Heart left ventricle (tissue), 16 donors: ENCODE results near the gene XG. TPM values are rescaled to one million over a fixed set of nuclear protein-coding genes. Genes with fewer than 3 reads are reported as not detected.
"Not testable (repeated sequence)": the region's sequence is repeated elsewhere in the genome, so short reads cannot be mapped to it uniquely, and the experiment has no call there.

ENCODE experiments used
- ATAC-seq, 4 donors: fragments of 200-7000 bp; cut with Tn5 transposase; one replicate each; pipeline ENCODE4 v1.9.1; 2020 to 2022; ENCODE audit warnings: moderate library complexity in 4 of 4, mild to moderate bottlenecking in 3 of 4, moderate number of reproducible peaks in 1 of 4
- DNase-seq, 5 donors: peaks; one replicate each; pipeline ENCODE4 v3.0.0-alpha.2; 2020
- H3K27ac ChIP-seq, 12 donors: fragments of 200-600 bp; sonication (generic) in 4 of 12; one replicate each; pipeline versions ENCODE4 v1.5.0 to v1.8.0; 2016 to 2022; ENCODE audit warnings: mild to moderate bottlenecking in 2 of 12
- H3K27me3 ChIP-seq, 9 donors: fragments of 200-600 bp; sonication (generic) in 2 of 9; one replicate each; pipeline versions ENCODE4 v1.5.1 to v1.8.0; 2016 to 2022; ENCODE audit warnings: mild to moderate bottlenecking in 3 of 9
- H3K36me3 ChIP-seq, 9 donors: fragments of 200-600 bp; sonication (generic) in 2 of 9; one replicate each; pipeline versions ENCODE4 v1.5.0 to v1.8.0; 2018 to 2022; ENCODE audit warnings: mild to moderate bottlenecking in 2 of 9
- H3K4me1 ChIP-seq, 12 donors: fragments of 200-600 bp; sonication (generic) in 4 of 12; one replicate each; pipeline versions ENCODE4 v1.5.0 to v1.8.0; 2016 to 2022; ENCODE audit warnings: mild to moderate bottlenecking in 3 of 12
- H3K4me3 ChIP-seq, 12 donors: fragments of 200-600 bp; sonication (generic) in 4 of 12; one replicate each; pipeline versions ENCODE4 v1.5.0 to v1.8.0; 2017 to 2022; ENCODE audit warnings: mild to moderate bottlenecking in 9 of 12, moderate library complexity in 4 of 12
- H3K9me3 ChIP-seq, 12 donors: fragments of 200-600 bp; sonication (generic) in 4 of 12; one replicate each; pipeline versions ENCODE4 v1.5.0 to v1.8.0; 2016 to 2022; ENCODE audit warnings: mild to moderate bottlenecking in 1 of 12
- POLR2A ChIP-seq, 2 donors: fragments of 450-650 bp; IDR thresholded peaks; one replicate each; pipeline ENCODE4 v1.6.1; 2017; ENCODE audit warnings: antibody characterized with exemption in 2 of 2, mild to moderate bottlenecking in 2 of 2, moderate library complexity in 2 of 2
- WGBS, 4 donors: extraction: QIAGEN DNeasy Blood & Tissue Kit in 2 of 4; methylation state at CpG; one replicate each; pipeline versions ENCODE4 v1.1.5 to v1.1.7; 2013 to 2018; 5-methylcytosine and 5-hydroxymethylcytosine counted together
- intact Hi-C, 10 donors: fragments of 100-400 bp; cut with DNase I; formaldehyde crosslinking; loops; one replicate each; pipeline versions ENCODE4 v1.11.1 to v1.14.2; 2022
- polyA plus RNA-seq, 2 donors: library from polyadenylated mRNA; stranded (reverse); fragments of 200-250 nt; gene quantifications; one replicate each; pipeline ENCODE4 v1.2.3, GENCODE V29; 2013
- total RNA-seq, 9 donors: library from RNA; depleted of rRNA in 2 of 9; stranded (reverse); fragments of >200 nt in 2 of 9; fragmentation: NEBNext Ultra II Directional in 3 of 9; extraction: Animal tissue kit (Norgen Biotek cat#: 25700) in 3 of 9; gene quantifications; one replicate each; pipeline versions ENCODE4 v1.1.0 to v1.2.4, GENCODE V29; 2016 to 2023
- TF ChIP-seq, protein P1 (sequence below), 12 donors: fragments of 200-600 bp; sonication (generic) in 4 of 12; IDR thresholded peaks; one replicate each; pipeline versions ENCODE4 v1.5.0 to v1.8.0; 2018 to 2022; ENCODE audit warnings: antibody characterized with exemption in 12 of 12, mild to moderate bottlenecking in 5 of 12
- donor health status: ischemic (EF 13 %, LVEDD 7.1; RV severe dilation, severe dysfunction).
- donor health status: healthy with polysubstance abuse.
- donor health status: DM: no; HTN: yes; CAD: no.
- donor health status: DM: no; HTN: no; CAD: no.
- donor health status: ischemic (EF 25% LVEDD 6.9; RV normal size, moderate dysfunction).
- donor health status: ischemic (EF 25% LVEDD 5.7; RV mildly dilated, moderate dysfunction).
- donor health status: healthy.
- donor health status: DM: yes; HTN: yes; CAD: no.
- donor health status: ischemic (EF 35%, LVEDD 5.7; RV mildly dilated, moderate dysfunction).
- donor health status: nonischemic (EF 11% LVEDD 7.7; RV severe dilation, severe dysfunction).
- donor health status: DM: yes; HTN: yes; CAD: no.
- donor health status: PGD.
- donor health status: ischemic (EF 29% LVEDD 5.4; RV normal size, mild dysfunction).
- donor health status: nonischemic (EF 23%, LVEDD 6.1; RV moderate dilation, normal function).

Gene XG
- total and polyA plus RNA-seq, 11 donors: 0.06 to 0.85 (median 0.54) TPM; not detected in 3

DNA sequence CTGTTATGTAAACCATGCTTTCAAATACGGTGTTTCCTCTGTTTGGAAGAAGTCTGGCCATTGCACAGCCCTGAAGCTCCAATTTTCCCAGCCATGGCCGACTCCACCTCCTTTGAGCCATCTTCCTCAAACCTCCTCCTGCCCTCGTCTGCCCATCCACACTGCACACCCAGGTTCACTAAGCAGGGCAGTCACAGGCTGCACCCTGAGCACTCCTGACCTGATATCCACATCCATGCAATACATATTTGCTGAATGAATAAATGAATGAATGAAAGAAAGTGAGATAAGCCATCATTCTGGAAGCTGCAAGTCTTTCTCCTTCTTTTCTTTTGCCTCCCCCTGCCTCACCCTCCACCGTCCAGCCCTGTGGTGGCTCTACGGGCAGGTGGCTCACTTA lies 22.2 kb downstream of the XG start:
- H3K27me3 ChIP-seq: peaks cover 0 to 11% (median 0%) of the 10 kb centered on the region in 9 donors
- no peak overlapping the region for H3K27ac ChIP-seq
- DNase-seq (no peak), ATAC-seq (no peak)
- WGBS, 4 donors: 75 to 95% (median 88%) methylated on average over 5 of the region's 5 CpGs
- H3K36me3 ChIP-seq: no peaks in the 10 kb centered on the region
- TF ChIP-seq POLR2A (IDR thresholded peaks at IDR 0.05): no peak
- TF ChIP-seq, protein P1, sequence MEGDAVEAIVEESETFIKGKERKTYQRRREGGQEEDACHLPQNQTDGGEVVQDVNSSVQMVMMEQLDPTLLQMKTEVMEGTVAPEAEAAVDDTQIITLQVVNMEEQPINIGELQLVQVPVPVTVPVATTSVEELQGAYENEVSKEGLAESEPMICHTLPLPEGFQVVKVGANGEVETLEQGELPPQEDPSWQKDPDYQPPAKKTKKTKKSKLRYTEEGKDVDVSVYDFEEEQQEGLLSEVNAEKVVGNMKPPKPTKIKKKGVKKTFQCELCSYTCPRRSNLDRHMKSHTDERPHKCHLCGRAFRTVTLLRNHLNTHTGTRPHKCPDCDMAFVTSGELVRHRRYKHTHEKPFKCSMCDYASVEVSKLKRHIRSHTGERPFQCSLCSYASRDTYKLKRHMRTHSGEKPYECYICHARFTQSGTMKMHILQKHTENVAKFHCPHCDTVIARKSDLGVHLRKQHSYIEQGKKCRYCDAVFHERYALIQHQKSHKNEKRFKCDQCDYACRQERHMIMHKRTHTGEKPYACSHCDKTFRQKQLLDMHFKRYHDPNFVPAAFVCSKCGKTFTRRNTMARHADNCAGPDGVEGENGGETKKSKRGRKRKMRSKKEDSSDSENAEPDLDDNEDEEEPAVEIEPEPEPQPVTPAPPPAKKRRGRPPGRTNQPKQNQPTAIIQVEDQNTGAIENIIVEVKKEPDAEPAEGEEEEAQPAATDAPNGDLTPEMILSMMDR (IDR thresholded peaks at IDR 0.05): no peak
- intact Hi-C loops: loop anchor here in 1 of 10 donors (5.0 kb wide), 1 partner anchor 118 kb away; no protein-coding TSS in a partner anchor
- no peaks in the 10 kb centered on the region for H3K4me1 ChIP-seq
- no peak overlapping the region for H3K4me3 ChIP-seq
- H3K9me3 ChIP-seq: peaks cover 0 to 13% (median 0%) of the 10 kb centered on the region in 12 donors

DNA sequence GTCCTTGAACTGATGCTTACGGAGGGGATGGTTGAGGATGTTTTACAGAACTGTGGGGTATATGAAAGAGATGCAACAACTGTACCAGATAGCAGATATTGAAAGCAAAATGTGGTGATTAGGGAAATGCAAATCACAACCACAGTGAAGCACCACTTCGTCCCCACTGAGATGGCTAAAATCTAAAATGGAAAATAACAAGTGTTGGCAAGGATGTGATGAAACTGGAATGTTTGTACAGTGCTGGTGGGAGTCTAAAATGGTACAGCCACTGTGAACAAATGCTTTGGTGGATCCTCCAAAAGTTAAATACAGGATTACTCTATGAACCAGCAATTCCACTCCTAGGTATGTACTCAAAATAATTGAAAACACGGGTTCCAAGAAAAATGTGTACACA lies 22.9 kb downstream of the XG start:
- intact Hi-C loops: loop anchor here in 1 of 10 donors (5.0 kb wide), 1 partner anchor 118 kb away; no protein-coding TSS in a partner anchor
- Histone ChIP-seq H3K27me3 (peaks cover 0 to 11% (median 0%) of the 10 kb centered on the region in 9 donors), H3K36me3 (no peaks in the 10 kb centered on the region), H3K4me3 (no peak overlapping the region), H3K9me3 (peaks cover 0 to 13% (median 0%) of the 10 kb centered on the region in 12 donors), H3K27ac (no peak overlapping the region), H3K4me1 (no peaks in the 10 kb centered on the region)
- DNase-seq: no peak
- no peak for ATAC-seq
- 93 to 97% (median 94%) methylated on average over 3 of the region's 3 CpGs for WGBS, 4 donors
- no peak for TF ChIP-seq POLR2A (IDR thresholded peaks at IDR 0.05)
- TF ChIP-seq, protein P1 (IDR thresholded peaks at IDR 0.05): no peak

DNA sequence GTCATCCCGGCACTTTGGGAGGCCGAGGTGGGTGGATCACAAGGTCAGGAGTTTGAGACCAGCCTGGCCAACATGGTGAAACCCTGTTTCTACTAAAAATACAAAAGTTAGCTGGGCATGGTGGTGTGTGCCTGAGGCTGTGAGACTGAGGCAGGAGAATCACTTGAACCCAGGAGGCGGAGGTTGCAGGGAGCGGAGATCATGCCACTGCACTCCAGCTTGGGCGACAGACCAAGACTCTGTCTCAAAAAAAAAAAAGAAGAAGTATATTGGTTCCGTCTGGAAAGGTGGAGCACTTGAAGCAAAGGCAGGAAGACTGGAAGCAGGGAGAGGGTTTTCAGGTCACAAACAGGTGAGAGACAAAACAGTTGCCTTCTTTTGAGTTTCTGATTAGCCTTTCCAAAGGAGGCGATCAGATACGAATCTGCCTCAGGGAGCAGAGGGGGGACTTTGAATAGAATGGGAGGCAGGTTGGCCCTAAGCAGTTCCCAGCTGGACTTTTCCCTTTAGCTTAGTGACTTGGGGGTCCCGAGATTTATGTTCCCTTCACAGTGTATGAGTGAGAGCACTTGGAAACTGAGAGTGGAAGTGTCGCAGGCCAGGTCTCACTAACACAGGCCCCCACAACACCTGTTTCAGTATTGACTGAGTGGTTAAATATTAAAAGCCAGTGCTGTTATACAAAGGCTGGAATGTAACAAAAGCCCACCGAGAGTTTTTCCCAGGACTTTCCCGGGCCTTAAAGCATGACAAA lies 28.8 kb downstream of the XG start:
- ATAC-seq, DNase-seq, H3K4me3 ChIP-seq, H3K27me3 ChIP-seq, H3K36me3 ChIP-seq, H3K4me1 ChIP-seq, H3K9me3 ChIP-seq, intact Hi-C loops, H3K27ac ChIP-seq: not testable (repeated sequence)
- WGBS, 4 donors: 69 to 80% (median 78%) methylated on average over 12 of the region's 12 CpGs

DNA sequence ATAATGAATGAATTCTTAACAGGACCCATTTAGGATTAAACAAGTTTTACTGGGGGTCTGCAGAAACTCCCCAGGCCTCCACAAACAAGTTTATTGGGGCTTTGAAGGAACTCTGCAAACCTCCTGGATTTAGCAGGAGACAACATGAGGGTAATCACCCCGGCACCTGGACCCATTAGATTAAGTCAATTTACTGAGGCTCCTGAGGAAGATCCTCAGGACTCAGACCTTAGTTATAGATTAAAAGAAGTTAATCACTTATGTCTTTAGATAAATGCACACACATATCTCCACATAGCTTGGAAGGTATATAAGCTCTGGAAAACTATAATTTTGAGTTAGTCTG lies 29.4 kb downstream of the XG start:
- TF ChIP-seq POLR2A (IDR thresholded peaks at IDR 0.05): no peak
- TF ChIP-seq, protein P1 (IDR thresholded peaks at IDR 0.05): no peak
- Histone ChIP-seq H3K27me3 (peaks cover 0 to 9% (median 0%) of the 10 kb centered on the region in 9 donors), H3K9me3 (no peaks in the 10 kb centered on the region), H3K4me3 (no peak overlapping the region), H3K27ac (no peak overlapping the region), H3K4me1 (no peaks in the 10 kb centered on the region), H3K36me3 (no peaks in the 10 kb centered on the region)
- intact Hi-C loops: no loop called here
- DNase-seq: no peak
- no peak for ATAC-seq
- WGBS, 4 donors: 64 to 100% (median 88%) methylated on average over 1 of the region's 1 CpG
